ENCODE measurements around the gene FOXJ3. TPM values are rescaled to one million over a fixed set of nuclear protein-coding genes. Genes with fewer than 3 reads are reported as not detected.

FOXJ3 gene
- total and polyA plus RNA-seq, 2 of the 8 experiments (the other 6 are each of a cell fraction or from before 2014, with no cell fraction given), result 48.6 to 51.9 TPM

DNA sequence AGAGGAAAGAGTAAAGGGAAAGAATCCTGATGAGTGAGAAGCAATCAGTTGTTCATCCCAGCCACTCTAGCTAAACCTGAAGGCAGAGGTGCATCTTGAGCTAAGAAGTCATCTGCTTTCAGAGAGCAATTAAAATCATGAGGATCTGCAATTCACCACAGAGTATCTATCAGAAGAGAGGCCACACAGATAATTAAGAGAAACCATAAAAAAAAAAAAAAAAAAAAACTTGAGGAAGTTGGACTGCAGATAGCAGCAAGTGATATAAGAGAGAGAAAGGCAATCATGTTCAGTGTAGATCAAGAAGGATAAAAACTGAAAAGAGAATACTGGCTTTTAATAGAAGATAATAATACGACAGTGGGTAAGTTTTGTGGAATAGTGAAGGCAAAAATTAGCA lies 17.7 kb downstream of the FOXJ3 start:
- Histone ChIP-seq H4K20me1 (replicated peaks in 1 of 2; ENCODE audit: control insufficient read depth in 1 of 2, insufficient read depth in 2 of 2, low read length in 2 of 2) (peaks cover 26 to 32% of the 10 kb centered on the region in 2 experiments), H3K4ac (replicated peaks; ENCODE audit: insufficient read length, low read depth, low read length) (no peak overlapping the region), H2AFZ (ENCODE audit: low read length) (no peak overlapping the region), H3K27me3 (replicated peaks in 1 of 4; ENCODE audit: control insufficient read depth in 3 of 4, extremely low read depth in 1 of 4, insufficient read depth in 3 of 4, low read length in 3 of 4) (no peaks in the 10 kb centered on the region), H3K56ac (replicated peaks; ENCODE audit: insufficient read length, low read depth, low read length) (no peak overlapping the region), H3K9me3 (ENCODE audit: insufficient read depth in 2 of 2, low read depth in 1 of 2, low read length in 1 of 2) (no peaks in the 10 kb centered on the region), H3K36me3 (ENCODE audit: control insufficient read depth in 2 of 4, insufficient read depth in 4 of 4, low read length in 3 of 4) (no peaks in the 10 kb centered on the region), H3K23ac (ENCODE audit: insufficient read length) (no peak overlapping the region), H3K18ac (ENCODE audit: extremely low read depth, low read length) (no peak overlapping the region), H3K4me3 (ENCODE audit: extremely low read depth in 1 of 4, insufficient read depth in 2 of 4, low read depth in 3 of 4, low read length in 4 of 4) (no peak overlapping the region), H3K4me2 (ENCODE audit: insufficient read depth in 1 of 2, low read depth in 2 of 2, low read length in 2 of 2) (no peak overlapping the region), H3K79me2 (ENCODE audit: control insufficient read depth in 1 of 2, insufficient read depth in 2 of 2, low read length in 2 of 2) (peaks cover 15 to 97% of the 10 kb centered on the region in 2 experiments), H2AK5ac (ENCODE audit: low read depth, low read length) (no peak overlapping the region), H2BK15ac (ENCODE audit: low read length) (no peak overlapping the region), H4K5ac (ENCODE audit: insufficient read length, low read depth, low read length) (no peak overlapping the region), H3K14ac (ENCODE audit: insufficient read length) (no peak overlapping the region), H2BK120ac (replicated peaks; ENCODE audit: low read depth, low read length) (no peak overlapping the region), H2BK20ac (ENCODE audit: low read length) (no peak overlapping the region), H3K79me1 (ENCODE audit: low read depth, low read length) (peaks cover 10% of the 10 kb centered on the region), H3K4me1 (replicated peaks in 1 of 4; ENCODE audit: control insufficient read depth in 3 of 4, insufficient read depth in 4 of 4, low read length in 3 of 4) (no peaks in the 10 kb centered on the region; a peak in 2 of 7 replicates), H3K23me2 (ENCODE audit: low read depth, low read length) (no peaks in the 10 kb centered on the region), H2BK12ac (ENCODE audit: low read depth, low read length) (no peak overlapping the region), H3K9ac (replicated peaks in 1 of 4; ENCODE audit: extremely low read depth in 1 of 4, low read depth in 3 of 4, low read length in 3 of 4) (no peak overlapping the region), H3K27ac (ENCODE audit: low read depth, low read length) (no peak overlapping the region), H4K91ac (replicated peaks; ENCODE audit: insufficient read length, low read length) (no peak overlapping the region), H2BK5ac (ENCODE audit: low read depth, low read length) (no peak overlapping the region), H4K8ac (ENCODE audit: extremely low read depth, insufficient read depth, low read length) (no peak overlapping the region)
- ChIA-PET CTCF (ENCODE audit: partially characterized antibody) (interaction anchor here (0.8 to 2.4 kb wide), 4 partner anchors 8 to 46 kb away, joined by 3 to 12 read pairs (median 4); no protein-coding TSS in a partner anchor), POLR2A (ENCODE audit: partially characterized antibody) (interaction anchor here (1.3 to 1.6 kb wide), 2 partner anchors 17 to 51 kb away, joined by 3 read pairs; no protein-coding TSS in a partner anchor)
- FAIRE-seq (no peak), DNase-seq (ENCODE audit: low read depth in 1 of 2, low spot score in 2 of 2) (no peak)
- 86% methylated on average over 1 of the region's 1 CpG; no CpG with 5 or more reads in 1 of the 2 experiments for WGBS, 2 experiments (ENCODE audit: extremely low coverage in 1 of 2, insufficient coverage in 1 of 2, insufficient read length in 1 of 2, insufficient replicate concordance in 2 of 2, low coverage in 1 of 2, low lambda C conversion rate in 2 of 2, missing lambda C conversion rate in 1 of 2)
- TF ChIP-seq KDM5A (IDR thresholded peaks at IDR 0.05; ENCODE audit: low read length) (no peak), CEBPB (IDR thresholded peaks at IDR 0.05; ENCODE audit: low read depth, low read length) (no peak), MAFK (IDR thresholded peaks at IDR 0.05; ENCODE audit: low read depth, low read length) (no peak), SAP30 (IDR thresholded peaks at IDR 0.05; ENCODE audit: insufficient read depth, insufficient replicate concordance, low read length) (no peak), TEAD4 (IDR thresholded peaks at IDR 0.05; ENCODE audit: low read depth, low read length) (no peak), CTBP2 (IDR thresholded peaks at IDR 0.05; ENCODE audit: borderline replicate concordance, insufficient read depth, insufficient read length, low read length) (no peak), RAD21 (IDR thresholded peaks at IDR 0.05 in 1 of 2, conservative IDR thresholded peaks at IDR 0.05 in 1 of 2; ENCODE audit: low read depth in 2 of 2, low read length in 2 of 2) (no peak)
- TF ChIP-seq, protein P1, sequence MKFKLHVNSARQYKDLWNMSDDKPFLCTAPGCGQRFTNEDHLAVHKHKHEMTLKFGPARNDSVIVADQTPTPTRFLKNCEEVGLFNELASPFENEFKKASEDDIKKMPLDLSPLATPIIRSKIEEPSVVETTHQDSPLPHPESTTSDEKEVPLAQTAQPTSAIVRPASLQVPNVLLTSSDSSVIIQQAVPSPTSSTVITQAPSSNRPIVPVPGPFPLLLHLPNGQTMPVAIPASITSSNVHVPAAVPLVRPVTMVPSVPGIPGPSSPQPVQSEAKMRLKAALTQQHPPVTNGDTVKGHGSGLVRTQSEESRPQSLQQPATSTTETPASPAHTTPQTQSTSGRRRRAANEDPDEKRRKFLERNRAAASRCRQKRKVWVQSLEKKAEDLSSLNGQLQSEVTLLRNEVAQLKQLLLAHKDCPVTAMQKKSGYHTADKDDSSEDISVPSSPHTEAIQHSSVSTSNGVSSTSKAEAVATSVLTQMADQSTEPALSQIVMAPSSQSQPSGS (IDR thresholded peaks at IDR 0.05; ENCODE audit: low read length), result no peak
- TF ChIP-seq, protein P2, sequence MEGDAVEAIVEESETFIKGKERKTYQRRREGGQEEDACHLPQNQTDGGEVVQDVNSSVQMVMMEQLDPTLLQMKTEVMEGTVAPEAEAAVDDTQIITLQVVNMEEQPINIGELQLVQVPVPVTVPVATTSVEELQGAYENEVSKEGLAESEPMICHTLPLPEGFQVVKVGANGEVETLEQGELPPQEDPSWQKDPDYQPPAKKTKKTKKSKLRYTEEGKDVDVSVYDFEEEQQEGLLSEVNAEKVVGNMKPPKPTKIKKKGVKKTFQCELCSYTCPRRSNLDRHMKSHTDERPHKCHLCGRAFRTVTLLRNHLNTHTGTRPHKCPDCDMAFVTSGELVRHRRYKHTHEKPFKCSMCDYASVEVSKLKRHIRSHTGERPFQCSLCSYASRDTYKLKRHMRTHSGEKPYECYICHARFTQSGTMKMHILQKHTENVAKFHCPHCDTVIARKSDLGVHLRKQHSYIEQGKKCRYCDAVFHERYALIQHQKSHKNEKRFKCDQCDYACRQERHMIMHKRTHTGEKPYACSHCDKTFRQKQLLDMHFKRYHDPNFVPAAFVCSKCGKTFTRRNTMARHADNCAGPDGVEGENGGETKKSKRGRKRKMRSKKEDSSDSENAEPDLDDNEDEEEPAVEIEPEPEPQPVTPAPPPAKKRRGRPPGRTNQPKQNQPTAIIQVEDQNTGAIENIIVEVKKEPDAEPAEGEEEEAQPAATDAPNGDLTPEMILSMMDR (IDR thresholded peaks at IDR 0.05; ENCODE audit: control extremely low read depth in 1 of 3, insufficient read depth in 1 of 3, low read depth in 1 of 3, low read length in 3 of 3), result no peak

All from H1 (cell line).